ENCODE results near the gene THSD7B. TPM values are rescaled to one million over a fixed set of nuclear protein-coding genes. Genes with fewer than 3 reads are reported as not detected.

The THSD7B gene
- total and polyA plus RNA-seq, 3 donors from 2014 or later, result 0.87 to 2.1 (median 1.1) TPM

GRCh38 chr2:136828162-136828561 lies 62.8 kb downstream of the THSD7B start:
- 87 to 91% methylated on average over 1 of the region's 1 CpG for WGBS, 2 donors

DNA sequence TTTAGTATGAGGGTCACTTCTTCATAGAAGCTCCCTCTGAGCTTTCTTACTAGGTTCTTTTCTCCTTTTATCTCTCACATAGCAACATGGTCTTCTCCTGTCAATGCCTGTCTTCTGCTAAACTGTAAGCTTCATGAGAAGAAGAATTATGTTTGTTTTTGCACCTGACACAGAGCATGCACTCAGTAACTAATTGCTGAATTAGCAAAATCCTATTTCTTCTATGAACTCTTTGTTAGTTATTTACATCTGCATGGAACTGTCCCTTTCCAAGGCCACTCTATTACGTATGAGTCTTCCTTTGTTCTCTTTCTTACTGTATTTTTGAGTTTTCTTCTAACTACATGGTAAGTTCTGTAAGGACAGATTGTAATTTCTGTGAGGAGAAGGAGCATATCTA lies 63.4 kb downstream of the THSD7B start:
- H3K4me3 ChIP-seq, result no peak overlapping the region
- intact Hi-C loops (cut with DNase I; ENCODE audit: low total_unique reads), result no loop called here
- H3K9me3 ChIP-seq, result no peaks in the 10 kb centered on the region
- no peaks in the 10 kb centered on the region for H3K27me3 ChIP-seq
- WGBS, 2 donors, result 26 to 27% methylated on average over 1 of the region's 1 CpG
- no peaks in the 10 kb centered on the region for H3K4me1 ChIP-seq
- no peaks in the 10 kb centered on the region for H3K36me3 ChIP-seq (ENCODE audit: low read depth, missing control alignments)
- DNase-seq, result no peak
- TF ChIP-seq CTCF (IDR thresholded peaks at IDR 0.05), result no peak
- no peak for TF ChIP-seq POLR2A (IDR thresholded peaks at IDR 0.05)
- H3K27ac ChIP-seq, result no peak overlapping the region

More at GRCh38 chr2:136828162-136828561, 62.8 kb downstream of the THSD7B start:
- intact Hi-C loops (cut with DNase I; ENCODE audit: low total_unique reads), result no loop called here
- Histone ChIP-seq H3K4me1 (no peaks in the 10 kb centered on the region), H3K9me3 (no peaks in the 10 kb centered on the region), H3K36me3 (ENCODE audit: low read depth, missing control alignments) (no peaks in the 10 kb centered on the region), H3K27ac (no peak overlapping the region), H3K4me3 (no peak overlapping the region), H3K27me3 (no peaks in the 10 kb centered on the region)
- TF ChIP-seq CTCF (IDR thresholded peaks at IDR 0.05) (no peak), POLR2A (IDR thresholded peaks at IDR 0.05) (no peak)
- no peak for DNase-seq

GRCh38 chr2:136844546-136844945 lies 79.2 kb downstream of the THSD7B start:
- no peak overlapping the region for H3K4me3 ChIP-seq
- H3K9me3 ChIP-seq, result no peaks in the 10 kb centered on the region
- TF ChIP-seq POLR2A (IDR thresholded peaks at IDR 0.05) (no peak), CTCF (IDR thresholded peaks at IDR 0.05) (no peak)
- intact Hi-C loops (cut with DNase I; ENCODE audit: low total_unique reads), result no loop called here
- no peak overlapping the region for H3K27ac ChIP-seq
- 75 to 91% methylated on average over 1 of the region's 1 CpG for WGBS, 2 donors
- H3K27me3 ChIP-seq, result no peaks in the 10 kb centered on the region
- H3K4me1 ChIP-seq, result no peaks in the 10 kb centered on the region
- DNase-seq, result no peak
- no peaks in the 10 kb centered on the region for H3K36me3 ChIP-seq (ENCODE audit: low read depth, missing control alignments)

DNA sequence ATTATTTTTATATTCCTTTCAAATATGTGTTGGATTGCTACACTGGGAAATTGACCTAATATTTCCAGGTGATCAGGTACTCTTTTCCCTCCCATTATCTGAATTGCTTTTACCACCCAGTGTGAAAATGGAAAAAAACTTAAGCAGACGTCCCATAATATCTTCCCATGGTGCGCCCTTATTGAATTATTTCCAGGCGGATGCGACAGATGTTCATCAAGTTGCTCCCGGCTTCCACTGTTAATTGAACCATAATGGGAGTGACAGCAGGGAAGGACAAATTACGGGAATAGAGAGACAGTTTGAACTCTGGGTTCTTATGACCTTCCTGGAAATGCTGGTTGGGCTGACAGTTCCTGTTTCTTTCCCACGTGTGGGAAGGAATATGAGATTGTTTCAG lies 93.3 kb downstream of the THSD7B start:
- H3K36me3 ChIP-seq (ENCODE audit: low read depth, missing control alignments), result no peaks in the 10 kb centered on the region
- H3K4me3 ChIP-seq, result no peak overlapping the region
- no peak for DNase-seq
- 63 to 65% methylated on average over 7 of the region's 7 CpGs for WGBS, 2 donors
- no peak for TF ChIP-seq CTCF (IDR thresholded peaks at IDR 0.05)
- no peak for TF ChIP-seq POLR2A (IDR thresholded peaks at IDR 0.05)
- no peaks in the 10 kb centered on the region for H3K4me1 ChIP-seq
- no peaks in the 10 kb centered on the region for H3K27me3 ChIP-seq
- H3K27ac ChIP-seq, result no peak overlapping the region
- H3K9me3 ChIP-seq, result no peaks in the 10 kb centered on the region
- intact Hi-C loops (cut with DNase I; ENCODE audit: low total_unique reads), result no loop called here

GRCh38 chr2:136860443-136860958 lies 95.2 kb downstream of the THSD7B start:
- TF ChIP-seq POLR2A (IDR thresholded peaks at IDR 0.05), result no peak
- no peak for TF ChIP-seq CTCF (IDR thresholded peaks at IDR 0.05)
- Histone ChIP-seq H3K4me3 (no peak overlapping the region), H3K4me1 (no peaks in the 10 kb centered on the region), H3K36me3 (ENCODE audit: low read depth, missing control alignments) (no peaks in the 10 kb centered on the region), H3K27ac (no peak overlapping the region), H3K27me3 (no peaks in the 10 kb centered on the region), H3K9me3 (no peaks in the 10 kb centered on the region)
- no peak for DNase-seq
- intact Hi-C loops (cut with DNase I; ENCODE audit: low total_unique reads), result no loop called here
- WGBS, 2 donors, result 93 to 97% methylated on average over 2 of the region's 2 CpGs
